Right renal pelvis (tissue), 4 donors: ENCODE results near the gene CACHD1. TPM values are rescaled to one million over a fixed set of nuclear protein-coding genes. Genes with fewer than 3 reads are reported as not detected.

Source experiments
- DNase-seq, 4 donors: peaks; one replicate each; pipeline ENCODE4 v3.0.0-alpha.2; 2013; ENCODE audit warnings: low read depth in 4 of 4, low spot score in 3 of 4, missing footprints in 1 of 4
- polyA plus RNA-seq, 4 donors: library from polyadenylated mRNA; unstranded; fragments of 120-200 nt; gene quantifications; one replicate each; pipeline ENCODE4 v1.2.1, GENCODE V29; 2013; ENCODE audit not compliant: insufficient read length in 4 of 4

Gene CACHD1
- polyA plus RNA-seq, 4 donors = 51.8 to 65.1 (median 56.4) TPM

DNA sequence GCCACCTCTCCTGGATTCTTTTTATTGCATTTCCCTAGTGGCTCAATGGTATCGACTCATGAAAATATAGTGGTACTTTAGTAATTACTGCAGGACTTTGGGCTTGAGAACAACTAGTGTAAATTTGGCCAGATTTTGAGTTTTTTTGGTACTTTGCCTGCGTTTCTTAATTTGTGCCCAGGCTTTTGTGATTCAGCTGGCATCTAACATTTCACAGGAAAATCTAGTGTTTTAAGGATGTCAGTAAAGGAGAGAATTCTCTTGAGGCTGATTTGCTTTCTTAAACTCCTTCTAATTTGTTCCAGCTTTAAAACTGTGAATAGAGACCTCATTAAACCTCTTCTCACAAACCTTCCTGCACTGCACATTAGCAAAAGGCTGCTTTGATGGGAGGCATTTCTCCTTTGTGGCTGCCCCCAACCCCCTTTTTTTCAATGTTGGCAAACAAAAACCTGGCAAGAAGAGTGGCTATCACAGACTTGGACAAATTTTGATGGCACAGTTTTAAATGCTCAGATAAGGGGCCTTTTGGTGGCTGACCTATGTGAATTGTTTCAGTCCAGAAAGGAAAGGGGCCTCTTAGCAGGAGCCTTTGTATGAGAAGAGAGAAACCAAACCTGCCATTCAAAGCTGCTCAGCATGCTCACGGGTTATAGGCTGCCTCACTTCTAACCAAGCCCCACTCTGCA is 161.6 kb downstream of the CACHD1 start:
- no peak for DNase-seq

- DNase-seq = no peak
Observed at GRCh38 chr1:64632936-64633335, 163.0 kb downstream of the CACHD1 start.

DNA sequence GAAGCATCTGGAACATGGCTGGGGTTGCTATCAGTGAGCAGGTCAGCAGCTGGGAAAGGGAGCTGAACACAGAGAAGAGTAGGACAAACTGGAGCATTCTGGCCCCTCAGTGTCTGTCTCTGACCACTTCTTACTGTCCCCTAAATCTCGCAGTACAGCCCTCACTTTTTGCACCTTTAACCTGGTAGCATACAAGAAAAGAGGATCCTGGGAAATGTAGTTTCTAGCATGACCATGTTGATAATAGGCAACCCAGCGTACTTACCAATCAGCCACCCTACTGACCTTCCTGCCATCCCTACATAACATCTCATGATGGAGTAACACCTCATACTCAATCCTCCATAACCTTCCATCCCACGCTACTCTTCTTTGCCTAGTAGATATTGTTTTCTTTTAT is 175.8 kb downstream of the CACHD1 start:
- DNase-seq = no peak

DNA sequence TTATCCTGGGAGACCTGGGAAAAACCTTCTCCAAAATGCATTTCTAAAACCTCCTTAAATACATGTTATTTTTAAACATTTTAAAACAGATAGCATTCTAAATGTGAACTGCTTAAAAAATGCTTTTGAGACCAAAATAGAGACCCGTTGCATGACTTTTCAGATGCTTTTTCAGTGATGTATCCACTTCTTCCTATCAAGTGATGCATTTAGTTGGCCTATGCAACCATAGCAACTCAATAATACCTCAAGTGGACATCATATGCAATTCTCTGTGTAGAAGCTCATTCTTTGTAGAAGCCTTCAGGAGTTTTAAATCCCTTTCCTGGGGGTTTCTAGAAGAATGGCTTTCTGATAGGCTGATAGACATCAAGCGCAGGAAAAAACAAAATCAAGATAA is 180.5 kb downstream of the CACHD1 start:
- no peak for DNase-seq

DNA sequence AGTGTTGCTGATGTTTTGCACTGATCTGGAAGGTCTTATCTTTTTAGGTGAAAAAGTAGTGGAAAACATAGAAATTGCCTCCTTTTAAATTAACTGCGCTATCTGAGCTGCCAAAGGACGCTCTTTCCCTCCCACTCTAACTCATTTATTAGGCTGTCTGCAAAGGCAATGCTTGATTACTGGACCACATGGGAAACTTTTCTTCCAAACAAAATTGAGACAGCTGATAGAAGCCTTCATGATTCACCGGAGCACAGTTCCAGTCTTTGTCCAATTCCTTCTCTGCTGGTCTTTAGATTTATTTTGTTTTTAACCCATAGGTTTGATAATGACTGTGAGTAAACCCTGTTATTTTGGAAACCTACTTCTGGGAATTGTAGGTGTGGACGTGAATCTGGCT is 181.9 kb downstream of the CACHD1 start:
- DNase-seq = no peak

DNA sequence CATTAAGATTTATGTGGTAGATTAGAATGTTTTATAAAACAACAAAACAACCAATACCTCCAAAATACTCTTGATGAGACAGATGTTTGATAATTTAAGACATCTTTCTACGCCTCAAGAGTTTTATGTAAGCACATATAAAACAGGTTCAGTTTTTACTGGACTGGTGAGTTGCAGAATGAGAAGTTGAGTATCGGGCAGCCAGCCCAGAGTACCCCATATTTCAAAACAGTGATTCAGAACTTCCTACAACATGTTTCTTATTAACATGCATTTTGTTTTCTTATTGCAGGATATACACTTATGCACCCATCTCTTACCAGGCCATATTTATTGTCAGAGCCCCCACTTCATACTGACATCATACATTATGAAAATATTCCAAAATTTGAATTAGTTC is 183.5 kb downstream of the CACHD1 start:
- DNase-seq = no peak

DNA sequence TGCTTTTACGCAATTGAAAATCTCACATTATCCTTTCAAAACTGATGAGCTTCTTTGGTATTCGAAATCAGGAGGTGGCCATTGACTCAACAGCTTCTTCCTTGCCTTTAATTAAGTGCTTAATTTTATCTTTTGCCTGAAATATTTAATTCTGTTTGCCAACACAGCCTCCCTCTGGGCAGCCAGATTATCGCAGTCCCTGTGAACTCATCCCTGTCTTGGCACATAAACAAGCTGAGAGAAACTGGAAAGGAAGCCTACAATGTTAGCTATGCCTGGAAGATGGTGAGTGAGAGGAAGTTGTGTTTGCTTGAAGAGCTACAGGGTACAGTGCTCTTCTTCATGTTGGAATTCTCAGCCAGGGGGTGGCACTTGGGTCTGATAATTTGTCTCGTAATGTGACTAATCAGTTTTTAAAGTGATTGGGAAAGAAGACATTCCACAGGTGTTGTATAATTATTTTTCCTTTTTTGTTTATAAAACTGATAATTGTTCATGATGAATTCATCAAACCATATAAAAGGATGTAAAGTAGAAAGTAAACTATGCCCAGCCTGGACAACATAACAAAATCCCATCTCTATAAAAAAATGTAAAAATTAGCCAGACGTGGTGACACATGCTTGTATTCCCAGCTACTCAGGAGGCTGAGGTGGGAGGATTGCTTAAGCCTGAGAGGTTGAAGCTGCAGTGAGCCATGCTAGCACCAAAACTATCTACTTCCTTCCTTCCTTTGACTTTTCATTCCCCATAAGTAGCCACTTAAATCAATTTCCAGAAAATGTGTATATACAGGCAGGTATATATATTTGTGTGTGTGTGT is 184.8 kb downstream of the CACHD1 start:
- no peak for DNase-seq

GRCh38 chr1:64655861-64656260 is 185.9 kb downstream of the CACHD1 start:
- DNase-seq = no peak

DNA sequence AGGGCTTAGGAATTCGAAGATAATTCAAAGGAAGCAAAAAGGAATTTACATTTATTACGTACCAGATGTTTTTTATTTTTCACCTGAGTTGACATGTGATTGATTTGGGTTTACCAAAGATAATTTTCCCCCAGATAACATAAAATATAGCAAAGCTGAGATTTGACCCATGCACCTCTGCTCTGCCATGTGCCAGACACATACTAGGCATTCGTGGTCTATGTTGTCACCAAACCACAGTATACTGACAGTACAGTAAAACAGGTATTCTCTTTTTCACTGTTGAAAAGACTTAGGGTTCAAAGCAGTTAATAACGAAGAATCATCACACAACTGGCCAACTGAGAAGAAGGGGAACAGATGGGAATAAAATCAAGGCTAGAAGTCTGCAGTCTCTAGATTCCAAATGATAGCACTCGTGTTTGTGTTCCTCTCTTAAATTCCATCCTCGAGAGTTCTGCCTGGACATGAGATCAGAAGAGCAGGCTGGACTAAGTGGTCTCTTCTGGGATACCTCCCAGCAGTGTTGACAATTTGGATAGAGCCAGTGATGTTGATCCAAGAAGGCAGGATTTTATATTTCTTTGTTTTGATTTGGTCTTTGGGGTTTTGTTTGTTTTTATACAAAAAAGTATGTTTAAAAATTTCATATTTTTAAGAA is 189.7 kb downstream of the CACHD1 start:
- no peak for DNase-seq

DNA sequence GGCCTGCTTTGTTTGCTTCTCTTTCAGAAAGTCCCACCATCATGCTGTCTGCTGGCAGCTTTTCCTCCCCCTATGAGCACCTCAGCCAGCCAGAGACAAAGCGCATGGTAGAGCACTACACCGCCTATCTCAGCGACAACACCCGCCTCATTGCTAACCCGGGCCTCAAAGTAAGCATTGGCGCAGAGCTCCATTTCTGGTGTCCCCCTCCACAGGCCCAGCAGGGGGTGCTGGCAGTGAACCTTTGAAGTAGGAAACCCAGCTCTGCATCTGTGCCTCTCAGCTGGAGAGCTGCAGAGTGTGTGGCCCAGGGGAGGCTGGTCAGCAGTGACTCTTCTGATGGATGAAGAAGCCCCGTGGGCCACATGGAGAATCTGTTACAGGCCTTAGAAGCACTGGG is 193.7 kb downstream of the CACHD1 start:
- DNase-seq = no peak

DNA sequence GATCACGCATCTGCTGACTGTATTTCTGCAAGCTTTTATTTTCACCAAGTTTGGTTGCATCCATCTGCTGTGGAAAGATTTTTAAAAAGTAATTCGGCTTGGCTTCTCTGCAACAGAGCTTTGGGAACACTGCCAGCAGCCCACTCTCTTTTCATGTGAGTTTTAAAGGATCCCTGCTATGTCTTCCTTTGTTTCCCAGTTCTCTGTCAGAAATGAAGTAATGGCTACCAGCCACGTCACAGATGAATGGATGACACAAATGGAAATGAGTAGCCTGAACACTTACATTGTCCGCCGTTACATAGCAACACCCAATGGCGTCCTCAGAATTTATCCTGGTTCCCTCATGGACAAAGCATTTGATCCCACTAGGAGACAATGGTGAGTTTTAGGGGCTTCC is 194.4 kb downstream of the CACHD1 start:
- no peak for DNase-seq

DNA sequence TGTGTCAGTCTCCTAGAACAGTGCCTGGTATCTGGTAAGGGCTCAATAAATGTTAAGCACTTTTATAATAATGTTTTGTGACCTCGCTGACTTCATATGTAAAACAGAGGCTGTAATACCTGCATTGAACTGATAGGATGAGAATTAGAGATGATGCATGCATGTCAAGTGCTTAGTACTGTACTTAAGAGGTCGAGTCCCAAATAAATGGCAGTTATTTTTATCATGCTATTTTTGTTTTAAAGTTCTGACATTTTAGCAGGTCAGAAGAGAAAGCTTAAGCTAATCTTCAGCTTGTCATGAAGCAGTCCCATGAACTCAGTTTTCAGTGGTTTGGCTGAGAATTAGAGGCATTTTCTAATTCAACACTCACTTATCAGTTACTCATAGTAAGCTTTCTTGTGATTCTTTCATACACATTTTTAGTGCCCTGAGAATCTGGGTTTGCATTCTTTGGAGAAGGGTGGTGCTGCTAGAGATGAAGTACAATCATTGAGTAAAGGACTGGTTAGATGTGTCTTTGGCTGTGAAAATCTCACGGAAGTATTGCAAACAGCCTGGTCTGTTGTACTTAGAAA is 199.3 kb downstream of the CACHD1 start:
- no peak for DNase-seq

DNA sequence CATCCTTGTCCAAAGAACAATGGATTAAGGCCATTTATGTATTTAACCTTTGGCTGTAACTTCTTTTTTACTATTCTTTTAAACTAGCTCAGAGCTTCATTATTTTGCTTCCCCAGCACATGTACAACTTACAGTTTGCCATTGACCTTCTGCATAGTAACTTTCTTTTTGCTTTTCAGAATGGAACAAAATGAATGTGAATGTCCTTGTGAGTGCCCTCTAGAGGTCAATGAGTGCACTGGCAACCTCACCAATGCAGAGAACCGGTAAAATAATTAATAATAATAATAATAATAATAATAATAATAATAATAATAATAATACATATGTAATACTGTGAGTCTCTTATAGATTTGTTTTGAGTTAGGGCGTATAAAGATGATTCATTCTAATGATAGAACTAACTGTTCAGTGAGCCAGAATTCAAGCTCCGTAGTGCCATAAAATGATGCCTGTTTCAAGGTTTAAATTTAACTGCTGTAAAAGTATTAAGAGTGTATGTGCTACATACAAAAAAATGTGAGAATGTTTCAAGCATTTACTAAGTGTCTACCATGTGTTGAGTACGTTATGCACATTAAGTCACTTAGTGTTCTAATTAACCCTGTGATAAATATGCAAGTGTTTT is 205.9 kb downstream of the CACHD1 start:
- no peak for DNase-seq

- DNase-seq = no peak
Observed at GRCh38 chr1:64676386-64676785, 206.5 kb downstream of the CACHD1 start.

DNA sequence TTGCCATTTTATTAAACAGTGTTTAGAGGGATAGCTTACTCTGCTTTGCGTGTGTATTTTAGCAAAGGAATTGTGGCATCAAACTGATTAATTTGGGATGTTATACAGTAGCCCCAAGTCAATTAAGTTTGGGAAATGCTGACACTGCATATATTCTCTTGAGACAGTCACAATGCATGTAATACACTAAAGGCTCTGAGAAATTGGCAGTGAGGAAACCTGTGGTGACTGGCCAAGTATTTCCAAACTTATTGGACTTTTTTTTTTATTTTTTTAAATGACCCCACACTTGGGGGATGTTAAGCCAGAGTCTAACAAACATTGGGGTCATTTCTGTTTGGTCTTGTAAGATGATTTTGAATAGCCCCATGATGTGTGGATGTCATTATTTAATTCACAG is 207.6 kb downstream of the CACHD1 start:
- DNase-seq = no peak

DNA sequence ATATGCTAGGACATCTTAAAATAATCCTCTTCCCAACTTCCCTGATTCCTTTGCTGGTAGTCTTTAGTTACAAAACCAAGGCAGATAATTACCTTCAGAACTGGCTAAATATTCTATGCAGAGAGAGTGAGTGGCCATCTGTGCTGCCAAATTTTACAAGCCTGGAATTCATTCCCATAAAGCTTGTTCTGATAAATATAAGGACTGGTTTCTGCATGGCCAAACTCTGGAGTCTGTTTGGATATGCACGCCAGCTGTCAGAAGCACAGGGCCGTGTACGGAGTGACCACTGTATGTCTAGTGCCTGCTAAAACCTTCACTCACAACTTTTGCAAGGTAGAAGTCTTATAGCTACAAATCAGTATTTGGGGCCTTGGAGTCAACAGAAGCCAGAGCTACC is 208.4 kb downstream of the CACHD1 start:
- DNase-seq = no peak

- DNase-seq = no peak
Observed at GRCh38 chr1:64679177-64679576, 209.2 kb downstream of the CACHD1 start.

- no peak for DNase-seq
Observed at GRCh38 chr1:64680599-64680998, 210.7 kb downstream of the CACHD1 start.

DNA sequence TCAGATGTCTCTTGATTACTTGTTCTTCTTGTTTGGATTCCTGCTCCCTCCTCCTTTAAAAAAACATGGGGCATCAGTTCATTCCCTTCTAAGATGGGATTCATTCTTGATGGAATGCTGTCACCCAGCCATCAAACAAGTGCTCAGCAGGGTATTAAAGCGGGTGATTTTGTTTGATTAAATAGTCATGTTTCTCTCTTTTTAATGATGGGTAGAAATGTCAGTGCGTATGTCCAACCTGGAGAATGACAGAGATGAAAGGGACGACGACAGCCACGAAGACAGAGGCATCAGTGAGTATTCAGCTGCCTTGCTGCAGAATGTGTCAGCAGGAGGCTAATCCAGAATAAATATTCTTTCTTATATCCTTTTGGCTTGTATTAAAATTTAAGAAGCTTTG is 211.1 kb downstream of the CACHD1 start:
- DNase-seq = no peak

DNA sequence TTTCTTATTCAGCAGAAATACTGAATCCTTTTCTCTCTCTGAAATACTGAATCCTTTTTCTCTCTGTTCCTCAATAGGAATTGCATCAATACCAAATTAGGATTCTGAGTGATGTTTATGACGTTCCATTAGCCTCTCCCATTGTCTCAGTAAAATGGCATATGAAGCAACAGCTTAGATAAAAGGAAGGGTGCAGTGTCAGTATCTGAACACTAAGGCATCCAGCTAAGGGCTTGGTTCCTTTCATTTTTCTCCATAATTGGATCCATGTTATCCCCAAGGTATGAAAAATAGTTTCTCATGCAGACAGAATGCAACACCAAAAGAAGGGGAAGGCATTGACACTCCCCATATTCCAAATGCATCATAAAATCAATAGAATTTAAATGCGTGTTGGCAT is 213.5 kb downstream of the CACHD1 start:
- DNase-seq = no peak

GRCh38 chr1:64685217-64685616 is 215.3 kb downstream of the CACHD1 start:
- no peak for DNase-seq
